Muscle of arm (tissue), 12 donors: ENCODE data around the gene NETO2. TPM values are rescaled to one million over a fixed set of nuclear protein-coding genes. Genes with fewer than 3 reads are reported as not detected.

Source experiments
- DNase-seq: peaks from one replicate; pipeline ENCODE4 v3.0.0-alpha.2; 2013
- polyA plus RNA-seq, 12 donors: library from polyadenylated mRNA; unstranded; fragments of 120-200 nt; gene quantifications; one replicate each; pipeline ENCODE4 v1.2.1, GENCODE V29; 2013; ENCODE audit not compliant: insufficient read length in 12 of 12

NETO2 gene
- polyA plus RNA-seq, 12 donors: 6.4 to 40.2 (median 17.9) TPM; not detected in 1

DNA sequence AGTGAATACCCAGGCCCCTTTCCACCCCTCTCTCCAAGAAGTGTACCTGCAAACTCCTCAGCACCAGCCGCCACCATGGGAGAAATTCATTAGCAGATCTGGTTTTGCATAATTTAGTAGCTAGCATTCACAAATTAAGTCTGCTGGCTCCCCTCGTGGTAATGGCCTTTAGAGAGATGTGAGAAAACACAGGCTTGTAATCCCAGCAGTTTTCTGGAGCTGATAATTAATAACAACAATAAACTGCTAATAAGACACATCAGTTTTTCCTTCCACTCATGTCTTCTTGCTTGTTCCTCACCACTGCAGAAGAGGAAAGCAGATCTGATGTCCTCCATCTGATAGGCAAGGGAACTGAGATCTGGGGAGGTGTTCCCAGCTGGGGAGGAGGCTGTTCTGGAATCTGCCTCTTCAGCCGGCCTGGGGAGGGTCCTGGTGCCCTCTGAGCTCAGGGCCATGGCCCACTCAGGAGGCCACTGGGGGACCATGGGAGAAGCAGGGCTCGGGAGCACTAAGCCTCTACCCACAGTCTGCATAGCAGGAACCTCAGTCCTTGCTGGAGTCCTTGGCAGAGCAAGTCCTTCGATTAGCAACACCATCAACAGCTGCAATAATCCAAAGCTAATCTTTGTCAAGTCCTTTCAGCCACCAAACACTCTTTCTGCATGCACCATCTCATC is 96.1 kb downstream of the NETO2 start:
- no peak for DNase-seq

DNA sequence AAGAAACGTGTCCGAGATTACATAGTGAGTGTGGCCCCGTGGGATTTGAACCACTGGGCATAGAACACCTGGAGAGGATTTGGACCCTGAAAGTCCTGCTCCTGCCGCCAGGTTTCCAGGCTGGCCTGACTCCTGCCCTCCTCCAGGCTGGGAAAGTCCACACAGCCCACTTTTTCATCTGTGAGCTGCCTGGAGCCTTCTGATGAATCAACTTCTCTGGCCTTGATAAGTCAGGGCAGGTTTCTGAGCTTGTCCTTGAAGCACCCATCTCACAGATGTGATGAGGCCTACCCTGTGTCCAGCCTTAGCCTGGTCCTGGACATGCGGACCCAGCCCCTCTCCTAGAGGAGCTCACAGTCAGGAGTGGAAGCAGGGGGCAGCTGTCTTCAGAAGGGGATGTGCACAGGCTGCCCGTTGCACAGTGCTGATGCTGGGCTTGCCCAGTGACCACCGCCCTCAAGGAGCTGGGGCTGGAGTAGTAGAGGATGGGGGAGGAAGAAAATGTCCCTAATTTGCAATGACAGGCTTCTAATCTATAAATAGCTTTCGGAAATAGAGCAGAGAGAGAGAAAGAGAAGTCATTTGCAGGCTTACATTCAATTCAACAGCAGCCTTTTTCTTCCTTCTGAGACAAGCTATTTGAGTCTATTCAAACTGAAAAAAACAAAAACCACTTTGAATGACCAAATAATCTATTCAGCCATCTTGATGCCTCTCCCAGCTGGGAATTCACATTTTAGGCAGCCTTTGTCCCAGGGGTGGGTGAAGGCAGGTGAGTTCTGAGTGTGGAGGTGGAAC is 96.8 kb downstream of the NETO2 start:
- no peak for DNase-seq

DNA sequence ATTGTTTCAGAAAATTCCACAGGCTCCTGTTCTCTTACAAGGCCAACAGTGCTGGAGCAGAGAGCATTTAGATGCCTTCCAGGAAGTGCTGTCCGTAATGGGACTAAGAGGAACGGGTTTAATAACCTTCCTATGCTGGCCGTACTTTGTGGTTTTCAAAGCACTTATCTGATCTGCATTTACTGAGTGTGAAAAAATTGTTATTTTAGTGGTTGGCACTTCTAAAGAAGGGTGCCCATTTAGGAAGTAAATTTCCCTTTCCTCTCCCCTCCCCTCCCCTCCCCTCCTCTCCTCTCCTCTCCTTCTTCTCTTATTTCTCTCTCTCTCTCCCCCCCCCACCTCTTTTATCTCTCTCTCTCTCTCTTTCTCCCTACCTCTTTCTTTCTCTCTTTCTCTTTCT is 98.3 kb downstream of the NETO2 start:
- no peak for DNase-seq

DNA sequence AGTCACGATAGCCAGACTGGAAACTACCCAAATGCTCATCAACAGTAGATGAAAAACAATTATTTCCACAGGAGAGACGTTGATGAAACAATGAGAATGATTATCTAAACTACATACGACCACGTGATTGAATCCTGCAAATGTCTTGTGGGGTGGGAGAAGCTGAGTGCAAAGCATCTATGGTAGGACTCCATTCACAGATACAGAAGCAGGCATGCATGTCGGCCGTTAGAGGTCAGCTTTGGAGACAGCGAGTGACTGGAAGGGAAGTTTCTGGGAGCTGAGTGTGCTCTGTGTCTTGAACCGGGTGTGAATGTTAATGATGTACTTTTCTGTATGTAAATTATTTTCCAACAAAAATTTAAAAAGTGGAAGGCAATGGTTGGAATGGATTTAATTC is 98.7 kb downstream of the NETO2 start:
- DNase-seq: no peak

DNA sequence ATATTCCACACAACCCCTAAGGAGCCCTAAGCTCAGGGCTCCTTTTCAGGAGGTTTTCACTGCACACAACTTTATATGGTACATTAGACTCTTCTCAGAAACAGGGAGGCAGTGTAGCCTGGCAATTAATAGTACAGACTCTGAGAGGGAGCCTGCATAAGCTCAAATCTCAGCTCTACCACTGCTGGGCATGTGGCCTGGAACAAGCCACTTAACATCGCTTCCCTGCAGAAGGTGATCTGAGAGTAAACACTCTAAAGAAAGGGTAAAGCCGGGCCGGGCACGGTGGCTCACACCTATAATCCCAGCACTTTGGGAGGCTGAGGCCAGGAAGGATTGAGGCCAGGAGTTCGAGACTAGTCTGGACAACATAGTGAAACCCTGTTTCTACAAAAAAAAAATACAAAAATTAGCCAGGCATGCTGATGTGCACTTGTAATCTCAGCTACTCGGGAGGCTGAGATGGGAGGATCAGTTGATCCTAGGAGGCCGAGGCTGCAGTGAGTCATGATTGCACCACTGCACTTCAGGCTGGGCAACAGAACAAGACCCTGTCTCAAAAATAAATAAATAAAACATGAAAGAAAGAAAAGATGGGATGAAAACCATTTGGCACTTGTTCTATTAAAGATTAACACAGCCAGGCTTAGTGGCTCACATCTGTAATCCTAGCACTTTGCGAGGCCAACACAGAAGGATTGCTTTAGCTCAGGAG is 99.6 kb downstream of the NETO2 start:
- DNase-seq: no peak

DNA sequence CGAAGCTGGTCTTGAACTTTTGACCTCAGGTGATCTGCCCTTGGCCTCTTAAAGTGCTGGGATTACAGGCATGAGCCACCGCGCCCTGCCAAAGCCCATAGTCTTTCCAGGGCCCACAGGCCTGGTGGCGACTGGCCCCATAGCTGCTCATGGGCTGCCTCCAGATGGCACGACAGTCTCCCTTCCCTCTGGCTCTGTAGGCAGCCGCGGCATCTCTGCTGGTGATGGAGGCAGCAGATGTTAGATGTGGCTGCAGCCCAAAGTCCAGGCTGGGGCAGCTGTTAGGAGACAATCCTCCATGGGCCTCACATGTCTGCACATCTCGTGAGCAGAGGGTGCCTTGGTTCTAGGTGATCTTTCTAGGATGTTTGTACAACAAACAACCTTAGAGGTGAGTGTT is 100.5 kb downstream of the NETO2 start:
- no peak for DNase-seq

DNA sequence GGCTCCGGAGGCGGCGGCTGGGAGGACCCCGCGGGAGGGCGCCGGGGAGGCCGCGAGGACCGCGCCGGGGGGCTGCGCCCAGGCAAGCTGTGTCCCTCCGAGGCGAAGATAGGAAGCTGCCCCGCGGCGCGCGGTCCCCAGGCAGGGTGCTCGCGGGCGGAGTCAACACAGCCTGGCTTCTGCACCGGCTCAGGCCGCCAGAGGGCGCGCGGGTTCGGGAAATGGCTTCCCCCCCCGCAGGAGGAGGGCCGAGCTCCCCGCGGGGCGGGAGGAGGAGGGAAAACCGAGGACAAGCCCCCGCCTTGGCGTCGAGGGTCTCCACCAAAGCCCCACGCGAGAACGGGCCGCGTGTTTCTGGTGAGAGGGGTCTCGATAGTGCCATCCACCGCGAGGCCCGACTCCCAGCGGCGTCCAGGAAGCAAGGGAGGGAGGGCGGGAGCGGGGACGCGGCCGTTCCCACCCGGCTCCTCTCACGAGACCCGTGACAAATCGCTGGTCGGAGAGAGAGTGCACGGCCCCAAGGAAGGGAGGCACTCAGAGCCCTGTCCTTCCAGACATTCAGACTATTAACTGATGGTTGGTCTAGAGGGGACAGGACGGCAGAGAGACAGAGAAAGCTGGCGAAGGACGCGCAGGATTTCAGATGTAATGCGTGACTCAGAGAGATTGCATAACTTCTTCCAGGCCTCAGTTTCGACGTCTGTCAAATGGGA is 105.8 kb downstream of the NETO2 start:
- peak; percentile 86 for DNase-seq

DNA sequence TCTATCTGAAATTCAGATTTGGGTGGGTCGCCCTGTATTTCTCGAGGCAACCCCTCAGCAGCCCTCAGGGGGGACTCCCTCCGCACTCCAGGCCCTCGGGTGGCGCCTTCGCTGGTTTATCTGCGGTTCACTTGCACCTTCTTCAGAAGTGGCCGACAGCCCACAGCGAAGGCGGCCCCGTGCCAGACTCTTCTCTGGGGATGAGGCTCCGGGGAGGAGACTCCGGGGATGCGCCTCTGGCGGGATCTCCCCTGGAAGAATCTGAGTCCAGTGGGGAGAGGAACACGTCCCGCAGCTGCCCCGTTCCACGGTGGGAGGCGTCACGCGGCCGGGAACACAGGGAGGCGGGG is 106.4 kb downstream of the NETO2 start:
- DNase-seq: no peak

DNA sequence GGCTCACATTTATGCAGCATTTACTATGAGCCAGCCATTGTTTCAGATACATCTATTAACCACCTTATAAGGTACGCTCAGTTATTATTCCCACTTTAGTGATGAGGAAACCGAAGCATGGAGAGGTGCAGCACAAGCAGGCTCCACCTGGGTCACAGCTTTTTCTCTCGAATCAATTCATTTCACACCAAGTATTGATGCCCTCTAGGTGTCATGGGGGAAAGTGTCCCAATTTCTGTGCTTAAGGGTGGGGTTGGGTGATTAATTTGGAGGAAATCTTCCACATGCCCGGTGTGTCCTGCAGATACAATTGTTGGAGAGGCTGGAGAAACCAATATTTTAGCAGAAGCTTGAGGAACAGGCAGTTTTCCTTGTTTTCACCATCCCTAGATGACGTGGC is 107.5 kb downstream of the NETO2 start:
- DNase-seq: no peak

DNA sequence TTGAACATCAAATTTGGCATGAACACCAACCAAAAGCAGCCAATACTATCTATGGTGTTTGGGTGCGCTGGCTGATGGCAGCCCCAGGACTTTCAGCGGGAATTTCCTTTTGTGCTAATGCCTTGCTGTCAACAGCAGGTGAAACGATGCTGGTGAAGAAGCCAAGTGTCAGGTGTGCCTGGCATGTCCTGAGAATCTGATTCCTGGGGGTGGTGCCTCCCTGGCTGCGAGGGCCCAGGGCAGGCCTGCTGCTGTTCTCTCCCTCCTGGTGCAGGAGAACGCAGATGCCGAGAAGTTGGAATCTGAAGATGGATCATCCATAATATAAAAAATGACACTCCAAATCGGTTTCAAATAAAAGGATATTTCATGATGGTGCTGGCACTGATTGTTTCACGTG is 108.3 kb downstream of the NETO2 start:
- no peak for DNase-seq

DNA sequence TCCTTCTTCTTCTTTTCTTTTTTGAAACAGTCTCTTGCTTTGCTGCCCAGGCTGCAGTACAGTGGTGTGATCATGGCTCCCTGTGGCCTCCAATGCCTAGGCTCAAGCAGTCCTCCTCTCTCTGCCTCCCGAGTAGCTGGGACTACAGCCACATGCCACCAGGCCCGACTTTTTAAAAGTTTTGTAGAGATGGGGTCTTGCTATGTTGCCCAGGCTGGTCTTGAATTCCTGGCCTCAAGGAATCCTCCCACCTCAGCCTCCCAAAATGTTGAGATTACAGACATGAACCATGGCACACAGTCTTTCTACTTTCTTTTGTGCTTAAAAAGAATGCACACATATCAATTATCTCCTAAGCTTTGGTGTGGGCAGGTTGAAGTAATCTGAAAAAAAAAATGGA is 109.3 kb downstream of the NETO2 start:
- no peak for DNase-seq

DNA sequence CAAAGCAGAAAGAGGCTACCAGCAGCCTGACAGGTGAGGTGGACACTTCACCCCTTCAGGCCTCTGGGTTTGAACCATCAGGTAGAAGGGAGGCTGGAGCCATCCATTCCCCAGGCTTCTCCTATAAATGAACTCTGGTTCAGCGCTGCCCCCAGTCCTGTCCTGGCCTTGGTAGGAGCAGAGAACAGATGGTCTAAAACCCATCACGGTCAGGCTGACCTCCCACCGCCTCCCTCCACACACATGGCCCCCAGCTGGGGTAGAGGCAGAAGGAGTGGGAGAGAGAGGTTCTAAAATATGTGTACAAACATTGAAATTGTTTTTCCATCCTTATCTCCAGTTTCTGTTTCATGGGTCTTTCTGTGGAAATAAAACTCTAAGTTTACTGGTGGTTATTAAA is 110.6 kb downstream of the NETO2 start:
- no peak for DNase-seq

DNA sequence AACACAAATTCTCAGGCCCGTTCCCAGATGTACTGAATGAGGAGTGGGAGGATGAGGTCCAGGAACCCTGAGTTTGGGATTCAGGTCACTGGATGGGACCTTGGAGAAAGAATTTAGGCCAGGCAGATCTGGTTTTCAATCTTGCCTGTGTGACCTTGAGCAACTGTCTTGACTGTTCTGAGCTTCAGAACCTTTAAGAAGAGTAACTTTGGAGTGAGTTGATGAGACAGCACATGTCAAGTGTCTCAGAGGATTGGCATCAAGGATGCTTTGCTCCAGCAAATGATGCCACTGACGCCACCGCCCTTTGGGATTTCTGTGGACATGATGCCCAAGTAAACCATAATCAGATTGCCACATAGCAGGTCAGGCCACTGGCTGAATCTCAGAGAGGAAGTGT is 114.0 kb downstream of the NETO2 start:
- DNase-seq: no peak

DNA sequence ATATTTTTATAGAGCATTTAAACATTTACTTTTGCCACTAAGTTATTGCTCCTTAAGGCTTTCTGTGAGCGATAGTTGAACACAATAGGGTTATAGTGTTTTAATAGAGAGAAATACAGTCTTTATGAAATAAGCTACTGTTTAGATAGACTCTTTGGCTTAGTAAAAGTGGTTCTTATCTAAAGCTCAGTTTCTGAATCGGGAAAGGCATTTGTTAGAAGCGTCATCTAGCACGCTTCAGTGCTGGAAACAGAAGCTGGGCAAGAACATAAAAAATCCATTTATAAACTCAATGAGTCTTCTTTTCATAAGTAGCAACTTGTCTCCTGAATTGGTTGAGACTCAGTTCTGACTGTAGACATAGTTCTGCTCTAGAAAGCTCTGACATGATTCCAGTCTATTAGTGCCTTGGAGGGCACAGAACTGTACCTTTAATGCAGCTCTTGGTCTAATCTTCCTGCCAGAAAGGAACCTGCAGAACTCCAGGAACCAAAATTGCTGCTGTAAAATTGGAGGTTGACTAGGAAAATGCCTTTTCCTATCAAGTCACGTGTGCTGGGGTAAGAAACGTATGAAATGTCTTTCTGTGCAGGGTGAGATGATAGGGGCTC is 114.9 kb downstream of the NETO2 start:
- no peak for DNase-seq

Other genes with a start within 250 kb of the NETO2 start
- gene DNAJA2, start 170.3 kb downstream of the NETO2 start, polyA plus RNA-seq: 100 to 1,000 TPM in 1 of 12 donors, 10 to 100 TPM in 11; 43.0 to 183 (median 51.5) TPM